GM18951 (cell line): ENCODE data around the gene OR2L8.
"Not testable (repeated sequence)": the region's sequence is repeated elsewhere in the genome, so short reads cannot be mapped to it uniquely, and the experiment has no call there.

Experiments
- POLR2A ChIP-seq: IDR thresholded peaks from 4 replicates; pipeline ENCODE4 v1.6.1; 2011; ENCODE audit warnings: mild to moderate bottlenecking; ENCODE audit not compliant: insufficient read length, insufficient read depth; ENCODE audit errors: extremely low read depth
- in situ Hi-C: fragments of 300-500 bp; cut with MboI; formaldehyde crosslinking; loops from one replicate; pipeline ENCODE4 v1.12.0; 2022; ENCODE audit warnings: low sequenced_read_pairs, mixed read lengths, inconsistent platforms; ENCODE audit not compliant: unreplicated experiment

Gene OR2L8

DNA sequence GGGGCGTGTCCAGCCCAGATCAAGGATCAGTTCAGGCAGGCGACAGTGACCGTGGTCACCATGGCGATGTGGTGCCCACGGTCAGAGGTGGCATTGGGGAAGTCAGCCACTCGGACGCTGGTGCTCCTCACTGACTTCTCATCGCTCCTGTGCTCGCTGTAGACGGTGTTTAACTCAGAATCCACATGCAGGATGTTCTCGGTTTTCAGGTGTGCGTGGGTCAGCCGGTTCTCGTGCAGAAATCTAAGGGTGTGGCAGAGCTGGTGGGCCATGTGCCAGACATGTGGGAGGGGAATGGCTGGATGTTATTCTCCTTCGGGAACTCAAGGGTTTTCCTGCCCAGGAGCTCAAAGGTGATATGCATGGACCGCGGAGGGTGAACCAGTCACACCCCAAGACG, 12.2 kb upstream of the OR2L8 start:
- in situ Hi-C loops = no loop called here
- no peak for TF ChIP-seq POLR2A

DNA sequence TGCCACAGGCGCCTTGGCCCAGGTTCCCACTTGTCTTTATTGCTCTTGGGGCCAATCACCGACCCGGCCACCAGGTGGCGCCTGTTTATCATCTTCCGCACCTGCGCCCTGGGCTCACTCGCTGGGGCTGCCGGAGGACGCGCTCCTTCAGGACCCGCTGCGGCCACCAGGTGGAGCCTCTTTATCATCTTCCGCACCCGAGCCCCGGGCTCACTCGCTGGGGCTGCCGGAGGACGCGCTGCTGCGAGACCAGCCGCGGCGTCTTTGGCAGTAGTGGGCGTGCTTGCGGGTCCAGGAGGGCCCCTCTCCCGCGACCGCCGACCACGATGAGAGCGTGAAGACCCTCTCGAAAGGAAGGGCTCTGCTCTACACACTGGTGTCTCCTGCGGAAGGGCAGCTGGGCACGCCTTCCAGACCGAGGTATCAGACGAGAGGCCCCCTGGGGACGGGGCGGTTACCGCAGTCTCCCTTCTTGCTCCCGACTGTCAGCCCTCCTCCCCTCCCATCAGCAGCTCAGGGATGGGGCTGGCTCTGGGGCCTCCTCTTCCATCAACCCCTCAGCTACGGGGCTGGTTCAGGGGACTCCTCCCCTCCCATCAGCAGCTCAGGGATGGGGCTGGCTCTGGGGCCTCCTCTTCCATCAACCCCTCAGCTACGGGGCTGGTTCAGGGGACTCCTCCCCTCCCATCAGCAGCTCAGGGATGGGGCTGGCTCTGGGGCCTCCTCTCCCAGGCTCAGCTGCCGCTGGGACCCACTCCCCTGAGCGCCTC, 11.5 kb upstream of the OR2L8 start:
- in situ Hi-C loops = not testable (repeated sequence)

DNA sequence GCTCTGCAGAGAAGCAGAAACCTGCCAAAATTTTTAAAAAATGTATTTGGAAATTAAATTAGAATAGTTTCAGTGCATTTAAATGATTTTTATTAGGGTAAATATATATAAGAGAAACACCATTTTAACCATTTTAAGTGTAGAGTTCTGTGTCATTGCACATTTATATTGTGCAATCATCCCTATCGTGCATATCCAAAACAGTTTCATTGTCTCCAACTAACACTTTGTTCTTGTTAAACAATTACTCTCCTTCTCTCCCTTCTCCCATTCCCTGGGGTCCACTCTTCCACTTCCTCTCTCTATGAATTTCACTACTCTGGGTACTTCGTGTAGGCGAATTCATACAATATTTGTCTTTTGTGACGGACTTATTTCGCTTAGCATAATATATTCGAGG, 6.0 kb upstream of the OR2L8 start:
- in situ Hi-C loops = no loop called here
- TF ChIP-seq POLR2A = no peak

DNA sequence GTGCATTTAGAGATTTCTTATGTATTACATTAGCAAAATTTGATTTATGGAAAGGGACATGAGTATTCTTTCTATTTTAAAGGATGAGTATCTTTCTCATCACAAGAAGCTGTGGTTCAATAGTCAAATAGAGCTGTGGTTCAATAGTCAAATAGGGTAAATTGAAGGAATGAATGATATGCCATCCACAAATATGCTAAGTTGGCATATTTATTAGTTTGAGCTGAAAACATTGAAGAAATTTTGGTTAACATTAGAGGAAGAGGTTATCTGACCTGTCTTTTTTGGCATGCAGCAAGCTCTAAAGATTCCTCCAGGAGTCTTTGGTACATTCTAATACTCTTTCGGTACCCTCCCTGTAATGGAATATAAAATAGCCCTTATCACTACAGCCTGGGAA, 4.8 kb downstream of the OR2L8 start:
- TF ChIP-seq POLR2A = no peak
- in situ Hi-C loops = no loop called here

DNA sequence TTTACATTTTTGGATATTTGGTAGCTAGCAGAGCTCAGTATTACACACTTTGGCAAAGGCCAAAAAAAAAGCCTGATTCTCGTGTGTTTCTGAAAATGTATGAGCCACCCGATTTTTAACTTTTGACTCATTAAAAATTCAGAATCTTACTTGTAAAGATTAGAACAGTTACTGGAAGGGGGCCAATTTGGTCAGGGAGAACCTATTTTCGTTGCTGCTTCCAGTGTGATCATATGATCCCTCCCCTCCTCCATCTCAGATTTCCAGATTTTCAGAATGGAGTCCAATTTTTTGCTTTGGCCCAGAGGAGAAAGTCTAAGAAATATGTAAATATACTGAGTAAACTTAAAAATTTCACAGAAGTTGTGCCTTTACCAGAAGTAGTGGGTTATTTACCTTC, 13.1 kb downstream of the OR2L8 start:
- TF ChIP-seq POLR2A = no peak
- in situ Hi-C loops = no loop called here

DNA sequence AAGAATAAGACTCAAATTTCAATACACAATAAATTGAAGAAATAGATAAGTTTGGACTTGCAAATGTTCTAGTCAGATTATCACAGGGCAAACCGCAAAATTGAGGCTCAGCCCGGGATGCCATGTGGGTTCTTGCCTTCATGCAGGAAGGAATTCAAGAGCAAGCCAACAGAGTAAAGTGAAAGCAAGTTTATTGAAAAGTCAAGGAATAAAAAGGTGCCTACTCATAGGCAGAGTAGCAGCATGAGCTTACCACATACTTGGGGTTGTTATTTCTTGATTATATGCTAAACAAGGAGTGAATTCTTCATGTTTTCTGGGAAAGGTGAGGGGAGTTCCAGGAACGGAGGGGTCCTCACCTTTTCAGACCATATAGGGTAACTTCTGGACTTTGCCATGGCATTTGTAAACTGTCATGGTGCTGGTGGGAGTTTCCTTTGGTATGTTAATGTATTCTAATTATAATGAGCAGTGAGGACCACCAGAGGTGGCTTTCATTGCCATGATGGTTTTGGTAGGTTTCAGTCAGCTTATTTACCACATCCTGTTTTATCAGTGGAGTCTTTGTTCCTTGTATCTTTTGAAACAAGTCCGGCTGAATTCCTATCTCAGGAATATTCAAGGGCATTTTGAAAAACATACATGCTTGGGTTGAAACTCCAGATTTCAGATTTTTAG, 14.4 kb downstream of the OR2L8 start:
- TF ChIP-seq POLR2A = no peak
- in situ Hi-C loops = no loop called here

DNA sequence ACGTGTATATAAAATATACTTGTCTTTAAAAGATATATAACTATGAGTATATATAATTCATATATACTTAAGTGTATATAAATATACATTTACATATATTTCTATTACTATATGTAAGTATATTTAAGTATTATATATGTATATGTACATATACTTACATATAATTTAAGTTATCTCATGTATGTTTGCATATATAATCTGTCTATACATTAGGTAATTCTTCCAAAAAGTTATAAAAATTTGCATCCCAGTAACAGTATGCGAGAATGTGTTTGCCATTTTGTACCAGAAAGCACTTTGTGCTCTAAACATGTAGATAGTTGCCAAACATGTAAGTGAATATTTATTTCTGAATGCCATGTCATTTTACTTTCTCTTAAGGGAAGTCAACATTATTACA, 16.3 kb downstream of the OR2L8 start, which contains the start of gene OR2AK2:
Gene OR2AK2, plus strand, starts transcription at position 301 of the 400 bp plus-strand sequence. CDS start 144 bp downstream, outside the sequence.
- no peak for TF ChIP-seq POLR2A
- in situ Hi-C loops = no loop called here

DNA sequence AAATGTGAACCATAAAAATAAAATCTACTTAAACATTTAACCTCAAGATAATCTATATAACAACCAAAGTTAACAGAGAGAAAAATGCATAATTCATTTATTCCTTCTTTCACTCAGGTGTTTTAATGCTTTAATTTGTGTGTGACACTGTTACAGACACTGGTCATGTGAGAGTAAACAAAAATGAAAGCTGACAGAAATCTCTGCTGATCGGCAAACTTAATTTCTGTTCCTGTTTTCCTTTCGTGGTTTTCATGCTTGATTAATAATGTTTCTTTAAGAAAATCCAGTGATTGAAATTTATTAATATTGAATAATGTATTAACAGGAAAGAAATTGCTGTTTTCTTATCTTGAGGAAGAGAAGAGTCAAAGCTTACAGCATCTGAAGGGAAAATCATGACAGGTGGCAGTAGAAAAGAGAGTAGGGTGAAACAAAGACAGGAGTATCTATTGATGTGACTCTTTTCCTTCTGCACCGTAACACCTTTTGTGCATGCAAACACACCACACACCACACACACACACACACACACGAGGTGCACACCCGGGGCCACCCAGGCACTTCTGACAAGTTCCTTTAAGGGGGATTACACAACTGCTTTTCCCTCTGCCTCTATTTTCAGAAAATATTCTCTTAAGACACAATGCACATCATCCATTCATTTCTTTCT, 18.0 kb downstream of the OR2L8 start:
- in situ Hi-C loops = no loop called here
- no peak for TF ChIP-seq POLR2A

DNA sequence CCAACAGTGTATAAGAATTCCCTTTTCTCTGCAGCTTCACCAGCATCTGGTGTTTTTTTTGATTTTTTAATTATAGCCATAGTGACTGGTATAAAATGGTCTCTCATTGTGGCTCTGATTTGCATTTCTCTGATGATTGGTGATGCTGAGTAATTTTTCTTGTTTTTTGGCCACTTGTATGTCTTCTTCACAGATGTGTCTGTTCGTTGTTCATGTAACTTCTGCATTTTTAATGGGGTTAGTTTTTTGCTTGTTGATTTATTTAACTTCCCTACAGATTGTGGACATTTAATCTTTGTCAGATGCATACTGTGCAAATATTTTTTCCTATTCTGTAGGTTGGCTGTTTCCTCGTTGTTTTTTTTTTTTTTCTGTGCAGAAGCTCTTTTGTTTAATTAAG, 44.3 kb downstream of the OR2L8 start:
- in situ Hi-C loops = no loop called here
- no peak for TF ChIP-seq POLR2A

DNA sequence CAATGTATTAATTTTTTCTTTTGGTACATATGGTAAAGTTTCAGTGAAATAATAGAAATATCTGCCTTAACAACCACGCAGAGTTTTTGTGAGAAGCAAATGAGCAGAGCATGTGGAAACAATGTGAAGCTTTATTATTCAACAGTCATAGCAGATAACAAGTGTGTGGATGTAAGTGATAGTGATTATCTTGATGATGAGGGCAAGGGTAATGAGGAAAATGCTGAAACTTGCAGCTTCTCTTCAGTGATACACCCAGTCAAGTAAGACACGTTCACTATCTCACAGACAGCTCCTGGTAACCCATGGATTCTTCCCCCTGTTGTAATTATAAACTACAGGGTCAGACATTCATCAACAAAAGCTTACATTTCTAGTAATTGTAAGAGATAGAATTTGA, 50.2 kb downstream of the OR2L8 start:
- in situ Hi-C loops = no loop called here
- no peak for TF ChIP-seq POLR2A
